DND-41 (cell line): ENCODE data around the gene CTRB2.

Source experiments
- ATAC-seq: fragments of 200-7000 bp; cut with Tn5 transposase; 3 replicates; pipeline ENCODE4 v1.9.1; 2021; ENCODE audit warnings: low read depth; ENCODE audit not compliant: insufficient read depth
- DNase-seq: peaks from one replicate; pipeline ENCODE4 v3.0.0-alpha.2; 2020
- H2AFZ ChIP-seq: 2 replicates; pipeline ENCODE4 v1.6.0; 2012; ENCODE audit warnings: low read depth, low read length
- H3K27ac ChIP-seq: 2 replicates; pipeline ENCODE4 v1.5.1; 2012; ENCODE audit warnings: low read length, inconsistent platforms
- H3K27me3 ChIP-seq: fragments of 200-600 bp; sonication (generic); 2 replicates; pipeline ENCODE4 v1.6.0; 2012; ENCODE audit warnings: low read length, mild to moderate bottlenecking, inconsistent platforms; ENCODE audit not compliant: insufficient read depth, poor library complexity
- H3K36me3 ChIP-seq: 2 replicates; pipeline ENCODE4 v1.5.1; 2012; ENCODE audit warnings: low read length, inconsistent platforms; ENCODE audit not compliant: insufficient read depth
- H3K4me1 ChIP-seq: 2 replicates; pipeline ENCODE4 v1.5.1; 2012; ENCODE audit warnings: mild to moderate bottlenecking, low read length; ENCODE audit not compliant: insufficient read depth
- H3K4me2 ChIP-seq: 2 replicates; pipeline ENCODE4 v1.6.0; 2012; ENCODE audit warnings: mild to moderate bottlenecking, moderate library complexity, low read length, inconsistent platforms; ENCODE audit not compliant: insufficient read depth
- H3K4me3 ChIP-seq, 2 experiments: fragments of 200-600 bp in 1 of 2; shearing (Covaris generic) in 1 of 2; 2 replicates each; pipeline ENCODE4 v1.5.1; 2012 to 2016; ENCODE audit warnings: inconsistent platforms in 2 of 2, low read length in 2 of 2, mild to moderate bottlenecking in 2 of 2, low read depth in 1 of 2, moderate library complexity in 1 of 2
- H3K79me2 ChIP-seq: 2 replicates; pipeline ENCODE4 v1.6.0; 2012; ENCODE audit warnings: low read length, inconsistent platforms; ENCODE audit not compliant: insufficient read depth
- H3K9ac ChIP-seq: 2 replicates; pipeline ENCODE4 v1.6.0; 2012; ENCODE audit warnings: low read depth, mild to moderate bottlenecking, inconsistent platforms, low read length, moderate library complexity
- H3K9me3 ChIP-seq: 2 replicates; pipeline ENCODE4 v1.5.1; 2012; ENCODE audit warnings: low read length, moderate library complexity, mild to moderate bottlenecking, inconsistent platforms; ENCODE audit not compliant: insufficient read depth, severe bottlenecking
- H4K20me1 ChIP-seq: 2 replicates; pipeline ENCODE4 v1.6.0; 2012; ENCODE audit warnings: low read length; ENCODE audit not compliant: insufficient read depth
- CTCF ChIP-seq: IDR thresholded peaks from 2 replicates; pipeline ENCODE4 v1.5.1; 2012; ENCODE audit warnings: borderline replicate concordance, low read length, moderate library complexity, mild to moderate bottlenecking; ENCODE audit not compliant: poor library complexity, severe bottlenecking; ENCODE audit errors: extremely low read depth
- EZH2 ChIP-seq: IDR thresholded peaks from 3 replicates; pipeline ENCODE4 v1.6.1; 2012; ENCODE audit warnings: borderline replicate concordance, low read depth, mild to moderate bottlenecking, moderate library complexity, low read length, inconsistent platforms; ENCODE audit not compliant: severe bottlenecking

CTRB2 gene

GRCh38 chr16:75203667-75204409, 3.1 kb downstream of the CTRB2 start:
- Histone ChIP-seq H3K27me3 (no peaks in the 10 kb centered on the region), H3K36me3 (no peaks in the 10 kb centered on the region), H3K4me1 (peaks cover 4% of the 10 kb centered on the region), H3K4me2 (no peak overlapping the region), H2AFZ (no peak overlapping the region), H3K4me3 (no peak overlapping the region), H4K20me1 (no peaks in the 10 kb centered on the region), H3K79me2 (no peaks in the 10 kb centered on the region), H3K27ac (no peak overlapping the region), H3K9me3 (no peaks in the 10 kb centered on the region), H3K9ac (no peak overlapping the region)
- no peak for TF ChIP-seq EZH2
- no peak for TF ChIP-seq CTCF
- DNase-seq = no peak
- no peak for ATAC-seq

GRCh38 chr16:75203096-75203495, 3.9 kb downstream of the CTRB2 start:
- Histone ChIP-seq H3K4me3 (no peak overlapping the region), H3K27ac (no peak overlapping the region), H3K79me2 (no peaks in the 10 kb centered on the region), H3K9me3 (no peaks in the 10 kb centered on the region), H2AFZ (no peak overlapping the region), H3K4me1 (peaks cover 4% of the 10 kb centered on the region), H3K4me2 (no peak overlapping the region), H3K27me3 (no peaks in the 10 kb centered on the region), H3K9ac (no peak overlapping the region), H3K36me3 (no peaks in the 10 kb centered on the region), H4K20me1 (no peaks in the 10 kb centered on the region)
- no peak for DNase-seq
- TF ChIP-seq EZH2 (no peak), CTCF (no peak)
- ATAC-seq = no peak

- no peak for TF ChIP-seq CTCF
- TF ChIP-seq EZH2 = no peak
- Histone ChIP-seq H4K20me1 (no peaks in the 10 kb centered on the region), H3K9ac (no peak overlapping the region), H3K4me1 (peaks cover 4% of the 10 kb centered on the region), H3K4me2 (no peak overlapping the region), H3K79me2 (no peaks in the 10 kb centered on the region), H2AFZ (no peak overlapping the region), H3K27me3 (no peaks in the 10 kb centered on the region), H3K27ac (no peak overlapping the region), H3K36me3 (no peaks in the 10 kb centered on the region), H3K4me3 (no peak overlapping the region), H3K9me3 (no peaks in the 10 kb centered on the region)
- DNase-seq = no peak
- no peak for ATAC-seq
Observed at GRCh38 chr16:75202069-75202590, 4.8 kb downstream of the CTRB2 start.
